KBM-7 (cell line): Measurements from ENCODE around the gene ZNF225.
A peak's percentile ranks its signal among the peaks of the same experiment; 100 is the strongest.
"Not testable (repeated sequence)": the region's sequence is repeated elsewhere in the genome, so short reads cannot be mapped to it uniquely, and the experiment has no call there.

Source experiments
- DNase-seq: peaks from one replicate; pipeline ENCODE4 v3.0.0-alpha.2; 2015
- in situ Hi-C: fragments of 300-500 bp; cut with MboI; formaldehyde crosslinking; loops from 2 replicates; pipeline ENCODE4 v1.14.3; 2020; ENCODE audit warnings: low sequenced_read_pairs, low pct_unique_long_range_greater_than_20kb, mixed read lengths

ZNF225 gene

DNA sequence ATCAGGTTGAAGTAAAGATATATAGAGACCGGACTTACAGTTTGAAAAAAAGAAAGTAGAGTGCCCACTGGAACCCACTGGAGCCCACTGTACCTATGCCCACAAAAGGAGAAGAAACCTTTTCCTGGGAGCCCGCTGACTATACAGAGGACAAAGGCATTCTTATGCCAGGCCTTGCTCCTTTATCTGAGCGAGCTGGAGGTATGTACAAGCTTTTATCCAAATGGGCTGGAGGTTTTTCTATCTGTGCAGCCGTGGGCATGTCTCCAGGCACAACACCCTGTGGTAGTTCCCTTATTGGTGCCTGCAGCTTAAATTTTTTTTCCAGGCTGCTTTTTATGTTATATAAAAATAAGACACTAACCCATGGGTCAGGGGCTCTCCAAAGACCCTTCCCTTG, 36.6 kb downstream of the ZNF225 start:
- in situ Hi-C loops, result no loop called here
- DNase-seq, result no peak

DNA sequence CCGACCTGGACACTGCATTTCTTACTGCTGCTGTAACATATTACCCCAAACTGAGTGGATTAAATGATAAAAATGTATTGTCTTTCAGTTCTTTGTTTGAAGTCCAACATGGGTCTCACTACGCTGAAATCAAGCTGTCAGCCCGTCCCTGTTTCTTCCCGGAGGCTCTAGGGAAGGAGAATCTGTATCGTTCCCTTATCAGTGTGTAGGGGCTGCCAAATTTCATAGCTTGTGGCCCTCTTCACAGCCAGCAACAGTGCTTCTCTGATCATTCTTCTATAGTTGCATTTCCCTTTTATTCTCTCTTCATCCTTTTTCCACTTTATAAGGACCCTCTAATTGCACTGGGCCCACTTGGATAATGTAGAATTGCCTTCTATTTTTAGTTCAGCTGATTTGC, 38.3 kb downstream of the ZNF225 start:
- no peak for DNase-seq
- in situ Hi-C loops, result no loop called here

DNA sequence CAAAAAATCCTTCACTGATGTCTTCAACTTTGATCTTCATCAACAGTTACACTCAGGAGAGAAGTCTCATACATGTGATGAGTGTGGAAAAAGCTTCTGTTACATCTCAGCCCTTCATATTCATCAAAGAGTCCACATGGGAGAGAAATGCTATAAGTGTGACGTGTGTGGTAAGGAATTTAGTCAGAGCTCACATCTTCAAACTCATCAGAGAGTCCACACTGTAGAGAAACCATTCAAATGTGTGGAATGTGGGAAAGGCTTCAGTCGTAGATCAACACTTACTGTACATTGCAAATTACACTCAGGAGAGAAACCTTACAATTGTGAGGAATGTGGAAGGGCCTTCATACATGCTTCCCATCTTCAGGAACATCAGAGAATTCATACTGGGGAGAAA, 43.3 kb downstream of the ZNF225 start:
- in situ Hi-C loops, result no loop called here
- no peak for DNase-seq

DNA sequence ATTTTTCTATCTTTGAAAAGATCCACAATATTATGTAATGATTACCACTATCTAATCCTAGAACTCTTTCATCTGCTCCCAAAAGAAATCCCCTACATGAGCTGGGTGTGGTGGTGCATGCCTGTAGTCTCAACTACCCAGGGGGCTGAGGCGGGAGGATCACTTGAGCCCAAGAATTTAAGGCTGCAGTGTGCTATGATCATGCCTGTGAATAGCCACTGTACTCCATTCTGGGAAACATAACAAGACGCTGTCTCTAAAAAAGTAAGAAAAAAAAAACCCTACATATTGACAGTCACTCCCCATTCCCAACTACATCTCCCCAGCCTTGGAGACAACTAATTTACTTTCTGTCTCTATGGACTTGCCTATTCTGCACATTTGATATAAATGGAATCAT, 50.6 kb downstream of the ZNF225 start:
- DNase-seq, result no peak
- in situ Hi-C loops, result no loop called here

DNA sequence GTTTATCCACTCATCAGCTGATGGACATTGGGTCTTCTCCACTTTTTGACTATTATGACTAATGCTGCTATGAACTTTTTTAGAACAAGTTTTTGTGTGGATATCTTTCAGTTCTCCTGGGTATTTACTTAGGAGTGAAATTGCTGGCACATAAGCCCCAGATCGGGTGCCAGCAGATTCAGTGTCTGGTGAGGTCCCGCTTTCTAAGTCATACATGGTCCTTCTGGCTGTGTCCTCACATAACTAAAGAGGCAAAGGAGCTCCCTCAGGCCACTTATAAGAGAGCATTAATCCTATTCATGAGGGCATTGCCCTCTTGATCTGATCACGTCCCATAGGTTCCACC, 51.1 kb downstream of the ZNF225 start:
- DNase-seq, result no peak
- in situ Hi-C loops, result no loop called here

DNA sequence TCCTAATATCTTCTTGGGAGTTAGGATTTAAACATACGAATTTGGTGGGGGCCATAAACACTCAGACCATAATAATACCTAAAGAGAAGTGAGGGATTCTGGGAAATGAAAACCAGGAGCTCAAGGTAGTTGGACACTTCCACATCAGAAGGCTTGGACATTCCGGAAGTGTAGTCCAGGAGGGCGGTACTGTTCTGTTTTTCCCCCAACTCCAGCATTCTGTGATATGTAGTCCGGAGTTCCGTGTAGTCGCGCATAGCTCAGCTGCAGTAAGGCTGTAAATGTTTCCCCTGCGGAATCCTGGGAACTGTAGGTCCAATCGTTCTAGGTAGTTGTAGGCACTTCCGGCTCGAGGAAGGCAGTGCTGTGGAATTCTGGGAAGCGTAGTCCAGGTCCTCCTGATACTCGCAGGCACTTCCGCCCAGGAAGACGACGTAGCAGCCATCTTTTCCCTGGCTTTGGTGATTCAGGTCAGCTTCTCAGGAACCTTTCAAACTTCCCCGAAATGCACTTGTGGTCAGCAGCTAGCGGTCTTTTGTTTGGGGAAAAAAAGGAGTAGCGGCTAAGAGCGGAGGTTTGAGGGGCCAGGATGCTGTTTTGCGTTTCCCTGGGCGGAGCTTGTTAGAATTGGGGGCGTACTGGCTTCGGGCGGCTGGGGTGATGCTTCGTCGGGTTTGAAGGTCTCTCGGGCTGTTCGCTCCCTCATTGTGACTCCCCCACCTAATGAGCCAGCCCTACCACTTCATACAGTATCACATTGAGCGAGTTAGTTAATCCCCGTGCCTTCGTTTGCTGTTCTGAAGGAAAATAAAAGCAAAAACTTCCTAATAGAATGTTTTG, 51.7 kb downstream of the ZNF225 start, which contains the start of gene ZNF226:
TSS of gene ZNF226 (plus strand) at position 428 of the 840 bp plus-strand sequence. CDS start 4,981 bp downstream, outside the sequence.
- DNase-seq, result peak; percentile 97
- in situ Hi-C loops, result no loop called here

DNA sequence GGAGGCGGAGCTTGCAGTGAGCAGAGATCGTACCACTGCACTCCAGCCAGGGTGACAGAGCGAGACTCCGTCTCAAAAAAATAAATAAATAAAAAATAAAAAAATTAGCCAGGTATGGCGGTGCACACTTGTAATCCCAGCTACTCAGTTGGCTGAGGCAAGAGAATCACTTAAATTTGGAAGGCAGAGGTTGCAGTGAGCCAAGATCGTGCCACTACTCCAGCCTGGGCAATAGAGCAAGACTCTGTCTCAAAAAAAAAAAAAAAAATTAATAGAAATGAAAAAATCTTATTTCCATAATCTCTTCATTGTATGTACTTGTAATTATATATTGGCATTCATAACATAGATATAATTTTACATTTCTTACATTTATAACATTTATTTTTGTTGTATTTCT, 57.5 kb downstream of the ZNF225 start:
- DNase-seq, in situ Hi-C loops: not testable (repeated sequence)

DNA sequence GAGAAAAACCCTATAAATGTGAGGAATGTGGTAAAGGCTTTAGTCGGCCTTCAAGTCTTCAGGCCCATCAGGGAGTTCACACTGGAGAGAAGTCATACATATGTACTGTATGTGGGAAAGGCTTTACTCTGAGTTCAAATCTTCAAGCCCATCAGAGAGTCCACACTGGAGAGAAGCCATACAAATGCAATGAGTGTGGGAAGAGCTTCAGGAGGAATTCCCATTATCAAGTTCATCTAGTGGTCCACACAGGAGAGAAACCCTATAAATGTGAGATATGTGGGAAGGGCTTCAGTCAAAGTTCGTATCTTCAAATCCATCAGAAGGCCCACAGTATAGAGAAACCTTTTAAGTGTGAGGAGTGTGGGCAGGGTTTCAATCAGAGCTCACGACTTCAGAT, 63.4 kb downstream of the ZNF225 start:
- no peak for DNase-seq
- in situ Hi-C loops, result no loop called here

DNA sequence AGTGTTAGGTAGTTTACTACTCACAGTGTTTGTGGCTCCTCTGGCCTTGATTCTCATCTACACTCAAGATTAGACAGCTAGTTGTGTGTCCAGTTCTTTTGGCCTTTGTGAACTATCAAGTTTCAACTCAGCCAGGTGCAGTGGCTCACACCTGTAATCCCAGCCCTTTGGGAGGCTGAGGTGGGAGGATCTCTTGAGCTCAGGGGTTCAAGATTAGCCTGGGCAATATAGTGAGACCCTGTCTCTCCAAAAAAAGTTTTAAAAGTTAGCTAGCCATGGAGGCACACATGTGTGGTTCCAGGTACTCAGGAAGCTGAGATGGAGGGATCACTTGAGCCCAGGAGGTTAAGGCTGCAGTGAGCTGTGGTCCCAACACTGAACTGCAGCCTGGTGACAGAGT, 67.8 kb downstream of the ZNF225 start:
- in situ Hi-C loops, result no loop called here
- DNase-seq, result no peak

DNA sequence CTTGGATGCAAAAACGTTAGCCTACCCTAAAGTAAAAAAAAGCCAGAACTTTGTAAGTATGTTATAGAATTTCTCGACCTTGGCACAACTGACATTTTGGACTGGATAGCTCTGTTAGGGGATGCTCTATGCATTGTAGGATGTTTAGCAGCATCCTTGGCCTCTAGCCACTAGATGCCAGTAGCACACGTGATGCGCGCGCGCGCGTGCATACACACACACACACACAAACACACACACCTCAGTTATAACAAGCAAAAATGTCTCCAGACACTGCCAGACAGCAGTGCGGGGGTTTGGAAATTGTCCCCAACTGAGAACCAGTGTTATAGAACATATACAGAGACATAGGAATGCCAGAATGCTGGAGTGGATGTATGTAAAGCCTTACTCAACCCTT, 68.9 kb downstream of the ZNF225 start:
- no peak for DNase-seq
- in situ Hi-C loops, result no loop called here
